ENCODE data around the gene CENPP. TPM values are rescaled to one million over a fixed set of nuclear protein-coding genes. Genes with fewer than 3 reads are reported as not detected.

The CENPP gene
- total and polyA plus RNA-seq, 8 donors: 0.46 to 2.7 (median 1.9) TPM

- Histone ChIP-seq H3K4me3 (no peak overlapping the region), H3K4me1 (peaks cover 0 to 7% (median 0%) of the 10 kb centered on the region in 3 donors), H3K9me3 (no peaks in the 10 kb centered on the region), H3K27me3 (no peaks in the 10 kb centered on the region), H3K36me3 (peaks cover 0 to 8% (median 0%) of the 10 kb centered on the region in 3 donors), H3K27ac (no peak overlapping the region)
- FAIRE-seq (no peak), DNase-seq (no peak), ATAC-seq (no peak)
- intact Hi-C loops (cut with DNase I): no loop called here
- WGBS, 2 donors: 95 to 98% methylated on average over 5 of the region's 5 CpGs
- TF ChIP-seq, protein P1, sequence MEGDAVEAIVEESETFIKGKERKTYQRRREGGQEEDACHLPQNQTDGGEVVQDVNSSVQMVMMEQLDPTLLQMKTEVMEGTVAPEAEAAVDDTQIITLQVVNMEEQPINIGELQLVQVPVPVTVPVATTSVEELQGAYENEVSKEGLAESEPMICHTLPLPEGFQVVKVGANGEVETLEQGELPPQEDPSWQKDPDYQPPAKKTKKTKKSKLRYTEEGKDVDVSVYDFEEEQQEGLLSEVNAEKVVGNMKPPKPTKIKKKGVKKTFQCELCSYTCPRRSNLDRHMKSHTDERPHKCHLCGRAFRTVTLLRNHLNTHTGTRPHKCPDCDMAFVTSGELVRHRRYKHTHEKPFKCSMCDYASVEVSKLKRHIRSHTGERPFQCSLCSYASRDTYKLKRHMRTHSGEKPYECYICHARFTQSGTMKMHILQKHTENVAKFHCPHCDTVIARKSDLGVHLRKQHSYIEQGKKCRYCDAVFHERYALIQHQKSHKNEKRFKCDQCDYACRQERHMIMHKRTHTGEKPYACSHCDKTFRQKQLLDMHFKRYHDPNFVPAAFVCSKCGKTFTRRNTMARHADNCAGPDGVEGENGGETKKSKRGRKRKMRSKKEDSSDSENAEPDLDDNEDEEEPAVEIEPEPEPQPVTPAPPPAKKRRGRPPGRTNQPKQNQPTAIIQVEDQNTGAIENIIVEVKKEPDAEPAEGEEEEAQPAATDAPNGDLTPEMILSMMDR (IDR thresholded peaks at IDR 0.05): no peak
These were observed 286.5 kb downstream of the CENPP start for GRCh38 chr9:92612292-92612691.

DNA sequence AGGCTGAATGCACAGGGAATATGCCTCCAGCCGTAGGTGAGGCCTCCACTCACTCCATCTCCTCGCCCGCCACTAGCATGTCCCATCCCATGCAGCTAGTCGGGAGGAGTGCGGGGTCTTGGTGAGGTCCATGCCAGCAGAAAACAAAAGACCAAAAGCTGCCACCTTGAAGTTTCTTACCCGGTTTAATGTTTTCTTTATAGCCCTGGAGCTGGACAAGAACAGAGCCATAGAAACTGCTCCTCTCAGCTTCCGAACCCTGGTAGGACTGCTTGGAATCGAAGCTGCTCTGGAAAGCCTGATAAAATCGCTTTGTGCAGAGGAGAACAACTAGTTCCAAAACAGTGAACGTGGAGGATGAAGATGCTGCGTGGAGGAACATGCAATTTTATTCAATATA is 287.1 kb downstream of the CENPP start:
- peaks cover 0 to 2% (median 0%) of the 10 kb centered on the region in 3 donors for H3K4me1 ChIP-seq
- no peaks in the 10 kb centered on the region for H3K9me3 ChIP-seq
- TF ChIP-seq, protein P1 (IDR thresholded peaks at IDR 0.05): no peak
- H3K4me3 ChIP-seq: no peak overlapping the region
- H3K27ac ChIP-seq: no peak overlapping the region
- intact Hi-C loops (cut with DNase I): no loop called here
- FAIRE-seq: no peak
- no peak for DNase-seq
- peaks cover 0 to 8% (median 0%) of the 10 kb centered on the region in 3 donors for H3K36me3 ChIP-seq
- no peaks in the 10 kb centered on the region for H3K27me3 ChIP-seq
- WGBS, 2 donors: 85 to 94% methylated on average over 11 of the region's 11 CpGs
- ATAC-seq: no peak

DNA sequence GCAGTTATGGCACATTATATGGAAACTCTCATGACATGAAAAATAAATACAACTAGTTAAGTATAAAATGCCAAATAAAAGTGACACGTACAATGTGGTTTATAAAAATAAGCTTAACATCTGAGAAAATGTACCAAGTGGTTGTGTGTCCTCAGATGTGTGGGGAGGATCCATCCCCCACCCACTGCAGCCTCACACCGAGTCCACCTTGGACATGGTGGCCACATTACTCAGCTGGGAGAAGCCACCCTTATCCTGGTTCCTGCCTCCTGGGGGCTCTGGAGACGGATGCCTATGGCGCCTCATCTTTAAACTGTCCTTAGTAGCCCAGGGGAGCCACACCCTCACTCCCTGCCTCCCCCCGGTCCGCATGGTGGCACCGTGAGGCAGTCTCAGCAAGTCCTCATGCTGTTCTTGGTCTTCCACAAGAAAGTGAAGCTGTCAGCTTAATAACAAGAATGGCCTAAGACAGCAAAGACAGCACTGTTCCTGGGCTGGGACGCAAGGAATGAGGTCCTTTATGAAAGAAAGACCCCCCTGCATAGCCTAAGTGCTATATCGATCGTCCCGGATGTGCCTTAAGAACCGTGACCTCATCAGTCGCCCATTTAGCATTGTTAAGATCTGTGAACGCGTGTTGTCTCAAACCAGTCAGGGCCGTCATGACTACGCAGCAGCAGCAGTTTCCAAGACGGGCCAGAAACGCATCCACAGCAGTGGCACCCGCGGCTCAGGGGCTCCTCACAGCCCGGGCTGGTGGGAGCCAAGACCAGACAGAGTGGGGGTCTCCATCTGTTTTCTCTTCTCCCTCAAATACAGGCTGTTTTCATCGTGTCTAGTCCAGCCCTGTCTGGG is 287.7 kb downstream of the CENPP start:
- TF ChIP-seq, protein P1 (IDR thresholded peaks at IDR 0.05): no peak
- Histone ChIP-seq H3K27ac (no peak overlapping the region), H3K4me1 (peaks cover 0 to 4% (median 4%) of the 10 kb centered on the region in 3 donors), H3K4me3 (no peak overlapping the region), H3K9me3 (no peaks in the 10 kb centered on the region), H3K36me3 (peaks cover 0 to 8% (median 0%) of the 10 kb centered on the region in 3 donors), H3K27me3 (no peaks in the 10 kb centered on the region)
- 94 to 96% methylated on average over 23 of the region's 23 CpGs for WGBS, 2 donors
- DNase-seq (no peak), FAIRE-seq (no peak), ATAC-seq (no peak)
- intact Hi-C loops (cut with DNase I): no loop called here

- Histone ChIP-seq H3K27me3 (no peaks in the 10 kb centered on the region), H3K36me3 (peaks cover 0 to 8% (median 0%) of the 10 kb centered on the region in 3 donors), H3K4me3 (no peak overlapping the region), H3K9me3 (no peaks in the 10 kb centered on the region), H3K4me1 (peaks cover 0 to 5% (median 4%) of the 10 kb centered on the region in 3 donors), H3K27ac (no peak overlapping the region)
- 96 to 97% methylated on average over 9 of the region's 9 CpGs for WGBS, 2 donors
- FAIRE-seq (no peak), DNase-seq (no peak), ATAC-seq (no peak)
- intact Hi-C loops (cut with DNase I): no loop called here
- TF ChIP-seq, protein P1 (IDR thresholded peaks at IDR 0.05): no peak
These were observed 288.4 kb downstream of the CENPP start for GRCh38 chr9:92614123-92614510.
